ENCODE measurements around the gene ZMAT5.

DNA sequence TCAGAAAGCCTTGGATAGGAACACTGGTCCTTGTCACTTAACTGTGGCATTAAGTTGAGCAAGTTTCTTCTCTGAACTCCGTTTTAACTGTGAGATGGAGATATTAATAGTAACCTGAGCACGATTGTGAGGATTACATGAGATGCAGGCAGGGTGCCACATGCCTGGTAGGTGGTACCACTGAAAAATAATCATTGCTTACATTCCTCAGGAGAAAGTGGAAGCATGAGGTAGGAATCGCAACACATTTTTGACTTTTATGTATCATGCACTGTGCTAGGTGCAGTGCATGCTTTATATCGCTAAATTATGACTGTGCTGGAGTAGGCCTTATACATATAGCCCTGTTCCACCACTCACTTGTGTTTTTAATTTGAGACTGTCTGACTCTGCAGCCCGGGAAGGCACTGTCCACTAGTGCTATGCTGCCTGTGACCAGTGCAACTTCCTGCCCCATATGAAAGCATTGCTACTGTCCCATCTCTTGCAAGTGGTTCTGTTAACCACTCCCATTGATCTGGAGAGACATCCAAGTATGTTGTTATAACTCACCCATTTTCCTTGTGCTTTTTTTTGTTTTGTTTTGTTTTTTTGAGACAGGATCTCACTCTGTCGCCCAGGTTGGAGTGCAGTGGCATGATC is 1.4 kb upstream of the ZMAT5 start:
- TF ChIP-seq POLR2A (IDR thresholded peaks at IDR 0.05; ENCODE audit: low read depth, low read length) (no peak), POLR2AphosphoS5 (IDR thresholded peaks at IDR 0.05; ENCODE audit: low read depth, low read length) (no peak), POU2F2 (IDR thresholded peaks at IDR 0.05; ENCODE audit: low read depth, low read length) (no peak)
